Cerebellar cortex (tissue), 1 donor: Measurements from ENCODE around the gene PEF1.

Experiments used
- DNase-seq: peaks from one replicate; pipeline ENCODE4 v3.0.0-alpha.2; 2015; ENCODE audit warnings: low spot score

Gene PEF1, protein sequence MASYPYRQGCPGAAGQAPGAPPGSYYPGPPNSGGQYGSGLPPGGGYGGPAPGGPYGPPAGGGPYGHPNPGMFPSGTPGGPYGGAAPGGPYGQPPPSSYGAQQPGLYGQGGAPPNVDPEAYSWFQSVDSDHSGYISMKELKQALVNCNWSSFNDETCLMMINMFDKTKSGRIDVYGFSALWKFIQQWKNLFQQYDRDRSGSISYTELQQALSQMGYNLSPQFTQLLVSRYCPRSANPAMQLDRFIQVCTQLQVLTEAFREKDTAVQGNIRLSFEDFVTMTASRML

DNA sequence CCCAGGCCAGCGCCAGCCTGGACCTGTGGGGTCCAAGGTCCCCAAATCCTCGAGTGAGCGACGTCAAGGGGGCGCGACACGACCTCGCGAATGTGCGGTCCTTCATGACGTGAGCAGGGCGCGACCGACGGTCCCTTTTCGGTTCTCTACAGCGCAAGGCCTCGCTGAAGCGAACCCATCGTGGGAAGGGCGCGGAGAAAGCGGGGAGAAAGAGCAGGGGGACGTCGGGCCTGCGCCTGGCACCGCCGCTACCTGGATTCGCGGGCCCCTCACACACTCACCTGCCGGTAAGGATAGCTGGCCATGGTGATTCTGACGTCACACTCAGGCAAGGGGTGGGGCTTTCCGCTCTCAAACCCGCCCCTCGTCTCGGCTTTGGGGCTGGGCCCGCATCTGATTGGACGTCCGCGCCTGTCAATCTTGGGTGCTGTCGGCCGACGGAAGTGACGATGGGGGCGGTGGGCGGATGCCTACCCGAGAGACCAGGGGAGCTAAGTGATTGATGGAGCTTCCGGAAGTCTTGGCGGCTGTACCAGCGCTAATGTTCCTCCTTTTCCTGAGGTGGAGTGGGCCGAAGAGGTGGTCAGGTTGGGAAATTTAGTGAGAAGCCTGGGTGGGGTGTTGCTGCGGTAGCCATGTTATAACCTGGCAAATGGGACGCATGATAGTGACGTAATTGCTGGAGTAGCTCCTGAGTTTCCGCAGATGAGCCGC is at the start of gene PEF1:
TSS of gene PEF1 (minus strand) at position 317 of the 714 bp plus-strand sequence. CDS start at position 305, 12 bp downstream.
- peak; percentile 99 for DNase-seq

DNA sequence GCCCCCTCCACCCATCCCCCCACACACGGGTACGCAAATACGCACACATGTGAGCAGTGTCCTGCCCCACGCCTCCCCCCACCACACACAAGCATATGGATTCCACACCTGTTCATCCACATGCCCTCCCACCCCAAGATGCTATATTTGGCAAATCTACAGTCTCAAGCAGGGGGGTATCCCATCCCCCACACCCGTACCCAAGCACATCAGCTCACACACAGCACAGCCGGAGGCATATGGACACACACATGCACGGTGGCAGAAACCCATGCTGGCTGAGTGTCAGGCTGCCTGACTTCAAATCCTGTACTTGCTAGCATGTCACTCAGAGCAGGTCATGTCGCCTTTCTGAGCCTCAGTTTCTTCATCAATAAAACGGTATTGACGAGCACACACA is 48.6 kb upstream of the PEF1 start:
- DNase-seq, result no peak

DNA sequence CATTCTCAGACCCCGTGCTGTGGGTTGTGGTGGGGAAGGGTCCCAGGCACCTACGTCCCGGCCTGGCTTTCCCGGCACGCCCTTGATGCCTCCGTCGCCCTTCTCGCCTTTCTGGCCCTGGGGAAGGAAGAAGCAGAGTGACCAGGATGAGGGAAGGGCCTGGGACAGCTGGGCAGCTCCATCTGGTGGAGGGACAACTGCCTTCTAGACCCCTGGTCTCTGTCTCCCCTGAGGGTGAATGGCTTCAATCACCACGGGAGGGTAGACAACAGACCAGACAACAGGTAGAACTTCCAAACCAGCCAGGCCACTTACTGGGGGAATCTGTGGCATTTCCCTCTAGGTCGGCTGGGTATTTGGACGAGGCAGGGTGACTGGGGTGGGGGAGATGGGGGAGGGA is 47.3 kb upstream of the PEF1 start:
- DNase-seq, result no peak

DNA sequence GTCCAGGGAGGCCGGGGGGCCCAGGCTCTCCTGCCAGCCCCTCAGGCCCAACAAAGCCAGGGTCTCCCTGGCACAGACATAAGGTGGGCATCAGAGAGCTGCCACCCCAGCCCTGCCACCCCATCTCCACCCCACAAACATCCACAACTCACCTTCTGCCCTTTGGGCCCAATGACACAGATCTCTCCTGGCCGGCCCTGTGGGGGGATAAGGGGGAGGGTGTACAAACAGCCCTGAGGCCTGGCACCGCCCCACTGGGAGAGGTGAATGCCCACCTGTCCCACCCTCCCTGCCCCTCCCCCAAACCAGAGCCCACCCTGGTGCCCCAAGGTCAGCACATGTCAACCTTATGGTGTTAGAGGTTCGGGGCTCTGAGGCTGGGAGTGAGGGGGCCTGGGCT is 46.8 kb upstream of the PEF1 start:
- DNase-seq, result no peak

DNA sequence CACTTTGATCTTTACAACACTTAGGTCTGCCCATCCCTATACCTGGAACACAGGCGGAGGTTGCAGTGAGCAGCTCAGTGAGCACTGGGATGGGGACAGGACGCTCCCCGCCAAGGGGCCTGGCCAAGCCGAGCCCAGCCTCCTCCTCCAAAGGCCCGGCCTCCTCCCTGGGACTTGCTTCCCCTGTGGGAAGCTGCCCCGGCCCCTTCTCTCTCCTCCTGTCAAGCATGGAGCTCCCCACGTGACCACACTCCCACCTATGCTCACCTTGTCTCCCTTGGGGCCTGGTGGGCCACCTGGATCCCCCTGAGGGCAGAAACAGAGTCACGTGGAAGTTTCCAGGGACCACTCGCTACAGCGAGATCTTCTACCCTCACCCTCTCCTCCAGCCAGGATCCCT is 46.2 kb upstream of the PEF1 start:
- DNase-seq, result no peak

DNA sequence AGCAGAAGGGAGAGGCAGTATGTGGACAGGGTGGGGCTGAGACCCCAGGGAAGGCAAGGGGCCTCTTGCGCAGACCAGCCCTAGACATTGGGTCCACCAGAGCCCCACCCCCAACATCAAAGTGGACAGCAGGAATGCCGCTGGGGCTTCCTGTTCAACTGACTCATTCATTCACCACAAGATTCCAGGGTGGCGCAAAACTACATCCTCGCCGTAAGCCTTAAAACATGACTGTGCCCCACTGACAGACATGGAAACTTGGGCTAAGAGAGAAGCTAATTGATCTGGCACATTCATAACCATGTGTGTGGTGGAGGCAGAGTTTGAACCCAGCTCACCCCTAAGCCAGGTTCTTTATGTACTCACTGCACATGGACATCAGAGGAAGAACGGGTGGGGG is 45.2 kb upstream of the PEF1 start:
- no peak for DNase-seq

DNA sequence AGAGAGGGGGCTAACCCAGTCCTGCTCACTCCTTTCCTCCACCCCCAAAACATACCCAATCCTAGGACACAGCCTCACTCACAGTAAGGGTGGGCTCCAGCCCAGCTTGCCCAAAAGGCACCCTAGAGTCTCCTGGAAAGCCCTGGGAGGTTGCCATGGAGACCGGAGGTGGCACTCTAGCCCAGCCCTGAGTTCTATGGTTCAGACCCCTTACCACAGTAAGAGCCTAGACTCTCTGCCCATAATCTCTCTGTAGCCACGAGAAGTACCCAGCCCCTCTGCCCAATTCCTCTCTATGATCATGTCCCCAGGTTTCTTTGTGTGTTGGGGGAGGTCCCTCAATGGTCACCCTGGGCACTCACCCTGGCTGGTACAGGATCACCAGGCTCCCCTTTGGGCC is 44.7 kb upstream of the PEF1 start:
- DNase-seq, result no peak

DNA sequence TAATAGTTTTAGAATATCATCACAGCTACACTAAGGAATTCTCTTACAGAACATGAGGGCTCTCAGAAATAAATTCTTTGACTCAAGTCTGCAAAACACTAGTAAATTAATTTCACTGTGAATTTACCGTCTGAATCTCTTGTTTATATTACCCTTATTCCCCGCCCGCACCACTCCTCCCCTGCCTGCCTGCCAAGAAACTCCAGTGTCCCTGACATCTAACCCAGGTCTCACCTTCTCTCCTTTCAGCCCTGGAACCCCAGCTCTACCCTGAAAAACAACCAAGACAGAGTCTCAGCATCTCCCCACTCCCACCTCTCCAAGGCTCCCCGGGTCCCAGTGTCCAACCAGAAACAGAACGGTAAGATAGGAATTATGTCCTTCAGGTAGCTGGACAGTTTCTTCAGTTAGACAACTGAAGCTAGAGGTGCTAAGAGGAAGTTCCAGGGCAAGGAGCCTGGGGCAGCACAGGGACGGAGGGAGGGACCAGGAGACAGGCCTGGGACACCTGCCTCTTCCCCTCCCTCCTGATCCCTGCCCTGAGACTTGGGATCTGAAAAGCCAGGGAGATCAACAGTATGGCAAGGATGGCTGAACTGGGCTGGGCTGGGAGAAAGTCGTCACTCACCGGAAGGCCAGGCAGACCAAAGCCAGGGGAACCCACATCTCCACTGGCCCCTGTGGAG is 43.7 kb upstream of the PEF1 start:
- DNase-seq, result no peak

DNA sequence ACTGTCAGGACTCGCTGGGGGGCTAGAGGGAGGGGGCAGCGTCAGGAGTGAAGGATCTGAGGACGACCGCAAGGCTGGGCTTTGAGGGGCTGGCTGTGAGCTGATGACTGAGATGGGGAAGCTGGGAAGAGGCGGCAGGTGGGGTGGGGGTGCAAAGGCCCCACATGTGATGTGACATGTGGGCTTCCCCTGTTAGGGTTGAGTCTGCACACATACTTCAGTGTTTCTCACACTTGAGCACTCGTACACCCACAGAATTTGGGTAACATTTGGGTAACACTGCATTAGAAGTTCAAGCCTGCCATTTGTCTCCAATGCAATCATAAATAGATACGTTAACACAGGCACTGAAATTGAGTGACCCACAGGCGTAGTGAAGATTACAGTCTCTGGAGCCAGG is 42.9 kb upstream of the PEF1 start:
- DNase-seq, result no peak

DNA sequence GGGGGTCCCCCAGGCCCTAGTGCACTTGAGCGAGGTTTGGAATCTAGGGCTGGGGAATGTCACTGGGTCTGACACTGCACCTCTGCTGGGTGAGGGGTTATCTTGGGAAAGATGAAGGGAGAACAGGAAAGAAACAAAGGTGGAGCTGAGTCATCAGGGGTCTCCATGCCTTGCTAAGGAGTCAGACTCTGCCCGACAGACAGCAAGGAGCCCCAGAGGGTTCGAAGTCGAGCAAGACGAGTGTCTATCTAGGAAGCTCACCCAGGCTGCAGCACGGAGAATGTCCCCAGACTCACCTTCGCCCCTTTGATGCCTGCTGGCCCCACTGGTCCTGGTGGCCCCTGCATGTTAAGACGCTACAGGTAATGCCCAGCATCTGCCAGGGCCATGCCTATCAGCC is 41.1 kb upstream of the PEF1 start:
- no peak for DNase-seq

DNA sequence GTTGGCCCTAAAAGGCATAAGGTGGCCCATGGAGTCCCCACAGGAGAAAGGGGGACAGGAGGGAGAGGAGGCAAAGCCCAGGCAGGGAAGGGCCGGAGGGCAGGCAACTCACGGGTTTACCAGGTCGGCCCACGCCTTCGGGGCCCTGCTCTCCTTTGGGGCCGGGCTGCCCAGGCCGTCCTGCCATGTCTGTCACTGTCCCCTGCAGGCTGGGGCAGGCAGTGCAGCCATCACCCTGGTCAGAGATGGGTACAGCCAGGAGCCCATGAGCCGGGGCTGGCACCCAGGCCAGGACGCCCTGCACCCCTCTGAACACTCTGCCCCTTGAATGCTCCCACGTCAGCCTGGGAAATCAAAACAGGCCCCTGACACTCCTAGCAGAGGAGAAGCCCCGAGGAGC is 39.3 kb upstream of the PEF1 start:
- no peak for DNase-seq

DNA sequence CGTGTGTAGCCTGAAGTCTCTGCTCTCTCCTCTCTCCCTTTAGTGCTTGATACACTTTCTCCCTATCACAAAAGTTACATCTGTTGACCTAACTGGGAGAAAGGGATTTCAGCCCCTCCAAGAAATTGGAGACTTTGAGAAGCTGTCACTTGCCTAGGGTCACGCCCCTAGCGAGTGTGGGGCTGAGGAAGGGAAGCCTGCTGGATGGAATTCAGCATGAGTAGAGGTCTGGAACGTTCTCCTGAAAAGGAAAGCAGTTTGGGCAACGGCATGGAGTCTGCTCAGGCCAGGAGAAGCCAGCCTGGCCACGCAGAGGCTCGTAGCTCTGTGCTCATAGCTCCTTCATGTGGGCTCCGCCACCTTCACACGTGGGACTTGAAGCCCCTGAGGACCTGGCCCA is 36.7 kb upstream of the PEF1 start:
- DNase-seq, result no peak

DNA sequence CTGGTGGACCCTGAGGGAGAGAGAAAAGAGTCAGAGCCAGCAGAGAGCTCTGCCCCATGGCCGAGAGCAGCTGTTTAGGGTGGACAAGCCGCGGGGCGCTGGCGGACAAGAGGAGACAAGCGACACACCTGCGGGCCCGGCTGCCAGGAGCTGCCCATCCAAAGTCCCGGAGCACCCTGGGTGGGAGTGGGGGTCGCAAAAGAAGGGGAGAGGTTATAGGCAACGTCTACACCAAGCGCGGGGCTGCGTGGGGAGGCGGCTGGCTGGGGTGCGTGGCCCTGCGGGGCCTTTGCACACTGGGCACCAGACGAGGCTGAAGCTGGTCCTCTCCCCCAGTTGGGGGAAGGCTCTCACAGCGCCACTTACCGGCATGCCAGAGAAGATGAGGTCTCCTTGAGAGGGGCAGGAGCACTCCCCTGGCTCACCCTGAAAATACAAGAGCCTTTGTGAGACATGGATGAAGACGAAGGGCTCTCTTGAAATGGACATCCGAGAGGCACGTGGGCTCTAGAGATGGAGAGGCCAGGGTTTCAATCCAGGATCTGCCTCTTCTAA is 35.1 kb upstream of the PEF1 start:
- no peak for DNase-seq

DNA sequence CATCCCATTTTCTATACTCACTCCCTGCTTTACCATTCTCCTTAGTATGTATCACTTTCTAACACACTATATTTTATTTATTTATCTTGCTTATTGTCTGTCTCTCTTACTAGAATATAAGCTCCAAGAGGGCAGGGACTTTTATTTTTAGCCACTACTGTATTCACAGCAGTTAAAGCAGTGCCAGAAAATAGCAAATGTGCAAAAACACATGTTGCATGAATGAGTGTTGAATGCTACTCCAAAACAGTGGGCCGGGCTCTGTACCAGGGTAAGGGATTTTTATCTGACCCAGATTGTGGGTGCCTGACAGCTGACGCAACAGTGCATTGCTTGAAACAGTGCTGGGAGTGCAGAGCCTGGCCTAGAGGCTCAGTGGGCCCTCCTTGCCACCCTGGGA is 34.4 kb upstream of the PEF1 start:
- DNase-seq, result no peak

DNA sequence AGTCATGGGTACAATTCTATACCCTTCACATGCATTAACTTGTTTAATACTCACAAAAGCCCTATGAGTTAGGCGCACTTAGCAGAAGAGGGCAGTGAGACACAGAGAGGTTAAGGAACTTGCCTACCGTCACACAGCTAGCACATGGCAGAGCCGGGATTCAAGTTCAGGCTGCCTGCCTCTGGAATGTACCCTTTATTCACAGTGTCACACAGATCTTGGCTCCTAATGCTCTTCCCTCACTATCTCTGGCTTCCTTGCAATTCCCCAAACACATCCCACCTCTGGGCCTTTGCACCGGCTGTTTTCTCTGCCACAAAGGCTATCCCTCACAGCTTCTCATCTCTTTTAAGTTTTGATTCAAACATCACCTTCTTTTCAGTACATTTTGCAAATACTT is 34.0 kb upstream of the PEF1 start:
- DNase-seq, result no peak

DNA sequence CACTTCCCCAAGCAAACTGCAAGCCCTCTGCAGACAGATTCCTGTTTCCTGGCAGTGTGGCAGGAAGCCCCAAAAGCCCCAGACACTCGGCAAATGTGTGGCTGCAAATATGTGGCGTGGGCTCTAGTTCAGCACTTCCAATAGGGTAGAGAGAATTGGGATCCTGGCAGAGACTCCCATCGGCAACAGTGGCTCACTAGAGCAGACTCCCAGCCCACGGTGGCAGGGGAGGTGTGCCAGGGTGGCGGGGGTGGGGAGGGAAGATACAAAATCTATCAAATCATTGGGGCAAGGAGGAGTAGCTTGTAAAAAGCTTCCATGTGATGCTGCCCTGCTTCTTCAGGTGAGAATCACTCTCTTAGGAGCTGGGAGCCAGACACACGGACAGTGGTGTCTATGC is 33.3 kb upstream of the PEF1 start:
- DNase-seq, result no peak

DNA sequence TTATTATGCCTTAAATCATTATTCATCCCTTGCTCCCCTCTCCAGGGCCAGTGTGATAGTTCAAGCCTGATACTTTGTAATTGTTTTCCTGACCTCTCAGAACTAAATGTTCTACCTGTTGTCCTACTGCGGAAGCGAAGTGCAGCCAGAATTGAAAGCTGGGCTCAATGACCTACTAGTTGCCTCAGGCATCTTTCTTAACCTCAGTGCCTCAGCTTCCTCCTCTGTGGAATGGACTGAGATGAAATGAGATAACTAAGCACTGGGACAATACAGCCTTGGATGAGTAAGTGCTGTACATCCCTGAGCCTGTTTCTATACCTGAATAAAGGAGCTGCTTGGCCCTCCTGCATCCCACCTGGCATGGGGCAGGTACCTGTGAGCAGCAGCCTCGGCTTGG is 32.7 kb upstream of the PEF1 start:
- no peak for DNase-seq

DNA sequence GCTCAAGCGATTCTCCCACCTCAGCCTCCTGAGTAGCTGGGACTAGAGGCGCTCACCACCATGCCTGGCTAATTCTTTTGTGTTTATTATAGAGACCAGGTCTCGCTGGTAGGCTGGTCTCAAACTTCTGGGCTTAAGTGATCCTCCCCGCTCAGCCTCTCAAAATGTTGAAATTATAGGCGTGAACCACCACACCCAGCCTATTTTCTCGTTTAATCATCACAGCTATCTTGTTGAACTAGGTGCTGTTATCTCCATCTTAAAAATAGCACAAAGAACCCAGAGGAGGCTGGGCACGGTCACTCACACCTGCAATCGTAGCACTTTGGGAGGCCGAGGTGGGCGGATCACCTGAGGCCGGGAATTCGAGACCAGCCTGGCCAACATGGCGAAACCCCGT is 31.1 kb upstream of the PEF1 start:
- no peak for DNase-seq

DNA sequence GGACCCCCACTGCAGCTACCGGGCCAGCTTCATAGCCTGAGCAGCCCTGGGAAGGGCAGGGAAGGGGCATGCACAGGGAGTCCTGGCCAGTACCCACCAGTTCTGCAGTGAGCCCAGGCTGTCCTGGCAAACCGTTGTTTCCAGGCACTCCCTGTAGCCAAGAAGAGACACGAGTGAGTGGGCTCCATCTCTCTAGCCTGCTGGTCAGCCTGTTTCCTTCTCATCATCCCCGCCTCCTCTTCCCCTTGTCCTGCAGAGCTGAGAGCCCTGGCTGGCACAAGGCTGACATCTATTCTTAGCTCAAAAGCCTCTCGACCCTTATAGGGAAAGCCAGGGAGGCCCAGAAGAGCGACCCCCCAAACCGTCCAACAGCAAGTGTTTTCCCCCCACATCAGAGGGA is 30.5 kb upstream of the PEF1 start:
- DNase-seq, result peak; percentile 37

DNA sequence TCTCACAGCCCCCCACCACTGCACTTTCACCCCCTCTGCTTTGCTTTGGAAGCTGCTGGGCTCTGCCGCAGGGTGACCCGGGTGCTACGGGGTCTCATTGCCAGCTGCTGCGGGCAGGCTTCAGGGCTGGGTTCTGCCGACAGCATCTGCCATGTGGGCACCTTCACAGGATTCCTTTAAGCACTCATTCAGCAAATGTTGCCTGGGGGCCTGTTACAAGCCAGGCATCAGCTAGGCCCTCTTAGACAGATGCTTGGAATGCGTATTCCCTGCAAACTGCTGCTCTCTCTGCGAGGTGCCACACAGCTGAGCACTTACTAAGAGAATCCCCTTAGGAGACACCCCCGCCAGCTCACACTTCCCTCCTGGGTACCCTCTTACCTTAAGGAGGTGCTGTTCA is 29.9 kb upstream of the PEF1 start:
- DNase-seq, result no peak

DNA sequence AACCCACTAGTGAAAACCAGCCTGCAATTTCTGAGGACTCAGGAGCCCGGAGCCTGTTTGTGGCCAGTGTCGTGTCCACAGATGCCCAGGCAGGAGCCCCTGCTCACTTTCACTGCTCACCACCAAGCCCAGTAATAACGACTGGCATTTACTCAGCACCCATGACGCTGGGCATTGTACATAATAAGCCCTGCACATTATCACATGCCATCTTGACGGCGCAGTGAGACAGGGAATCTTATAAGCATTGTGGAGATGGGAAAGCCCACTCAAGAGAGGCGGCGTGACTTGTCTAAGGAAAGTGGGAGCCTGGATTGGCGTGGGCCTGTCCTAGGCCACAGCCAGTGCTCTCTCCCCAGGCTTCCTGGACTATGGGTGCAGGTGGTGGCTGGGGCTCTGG is 28.8 kb upstream of the PEF1 start:
- no peak for DNase-seq

DNA sequence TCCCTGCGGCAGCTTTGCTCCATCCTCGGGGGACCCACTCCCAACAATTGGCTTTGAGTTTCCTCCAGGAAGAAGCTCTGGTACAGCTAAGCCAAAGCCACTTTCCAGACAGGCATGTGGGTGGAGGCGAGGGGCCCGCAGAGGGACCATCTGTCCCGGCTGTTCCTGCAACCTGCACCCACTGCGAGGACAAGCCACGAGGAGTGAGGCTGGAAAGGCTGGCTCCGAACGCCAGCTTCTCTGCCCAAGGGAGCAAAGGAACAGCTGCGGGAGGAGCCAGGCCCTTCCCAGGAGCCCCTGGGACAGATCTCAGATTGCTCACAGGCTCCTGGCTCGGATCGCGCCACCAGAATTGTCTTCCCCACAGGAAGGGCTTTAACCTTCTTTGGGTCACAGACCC is 28.3 kb upstream of the PEF1 start:
- DNase-seq, result peak; percentile 85

DNA sequence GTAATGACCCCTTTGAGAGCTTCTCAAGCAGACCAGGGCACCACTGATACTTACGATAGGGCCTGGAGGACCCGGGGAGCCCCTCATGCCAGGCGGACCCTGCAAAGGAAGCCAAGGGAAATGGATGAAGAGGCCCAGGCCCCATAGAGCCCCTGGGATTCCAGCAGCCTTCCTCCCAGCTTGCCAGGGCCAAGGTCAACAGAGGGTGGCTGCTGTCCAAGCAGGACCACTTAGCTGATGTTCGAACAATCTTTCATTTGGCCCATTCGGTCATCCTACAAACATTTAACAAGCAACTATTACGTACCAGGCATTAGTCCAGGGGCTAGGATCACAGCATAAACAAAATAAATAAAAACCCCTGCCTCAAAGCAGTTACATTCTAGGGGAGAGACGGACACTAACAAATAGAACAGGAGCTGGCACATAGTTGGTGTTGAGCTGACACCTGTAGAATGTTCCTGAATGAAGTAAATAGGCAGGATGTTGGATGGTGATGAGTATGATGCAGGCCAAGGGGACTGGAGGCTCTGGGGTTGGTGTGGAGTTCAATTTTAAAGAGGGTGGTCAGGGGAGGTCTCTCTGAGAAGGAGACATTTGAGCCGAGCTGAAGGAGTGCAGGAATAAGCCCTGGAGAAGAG is 27.0 kb upstream of the PEF1 start:
- DNase-seq, result no peak
